HL-60 (cell line): Measurements from ENCODE around the gene MST1R.

Experiments
- DNase-seq, 2 experiments: peaks; one replicate each; pipeline ENCODE4 v3.0.0-alpha.2; 2010 to 2020; ENCODE audit warnings: low read depth in 1 of 2, low spot score in 1 of 2
- H3K27ac ChIP-seq: fragments of 250-450 bp; sonication (Bioruptor Pico); replicated peaks from 2 replicates; pipeline ENCODE4 v1.5.1; 2020; ENCODE audit warnings: mild to moderate bottlenecking, moderate library complexity
- H3K27me3 ChIP-seq: fragments of 250-450 bp; sonication (Bioruptor Pico); 2 replicates; pipeline ENCODE4 v1.5.1; 2021; ENCODE audit warnings: mild to moderate bottlenecking, moderate library complexity; ENCODE audit not compliant: insufficient read depth, poor library complexity, severe bottlenecking
- H3K4me3 ChIP-seq: replicated peaks from 2 replicates; pipeline ENCODE4 v1.5.1; 2011; ENCODE audit warnings: mild to moderate bottlenecking, control low read depth, low read length; ENCODE audit not compliant: insufficient read depth
- CTCF ChIP-seq: IDR thresholded peaks from one replicate; pipeline ENCODE4 v1.5.1; 2011; ENCODE audit warnings: low read length, control low read depth, inconsistent platforms; ENCODE audit not compliant: insufficient read depth
- GABPA ChIP-seq: IDR thresholded peaks from 2 replicates; pipeline ENCODE4 v1.6.1; 2012; ENCODE audit warnings: low read depth
- POLR2AphosphoS5 ChIP-seq: IDR thresholded peaks from 2 replicates; pipeline ENCODE4 v1.6.1; 2012; ENCODE audit warnings: low read depth
- REST ChIP-seq: IDR thresholded peaks from 2 replicates; pipeline ENCODE4 v1.6.1; 2012; ENCODE audit warnings: low read depth; ENCODE audit not compliant: insufficient replicate concordance
- SPI1 ChIP-seq: IDR thresholded peaks from 2 replicates; pipeline ENCODE4 v1.6.1; 2012; ENCODE audit warnings: low read depth, mild to moderate bottlenecking, borderline replicate concordance

Gene MST1R

GRCh38 chr3:49876567-49876966 lies 27.1 kb downstream of the MST1R start:
- TF ChIP-seq SPI1, result no peak
- TF ChIP-seq POLR2AphosphoS5, result no peak
- no peak for TF ChIP-seq REST
- no peak for TF ChIP-seq GABPA
- TF ChIP-seq CTCF, result no peak
- no peaks in the 10 kb centered on the region for H3K27me3 ChIP-seq
- no peak for DNase-seq
- no peak overlapping the region for H3K4me3 ChIP-seq
- H3K27ac ChIP-seq, result no peak overlapping the region

GRCh38 chr3:49873623-49874022 lies 30.1 kb downstream of the MST1R start:
- DNase-seq, result no peak
- H3K27me3 ChIP-seq, result peaks cover 11% of the 10 kb centered on the region
- TF ChIP-seq GABPA (no peak), REST (no peak), CTCF (no peak), SPI1 (no peak), POLR2AphosphoS5 (no peak)
- no peak overlapping the region for H3K27ac ChIP-seq
- no peak overlapping the region for H3K4me3 ChIP-seq

GRCh38 chr3:49872801-49873281 lies 30.8 kb downstream of the MST1R start:
- peaks cover 13% of the 10 kb centered on the region for H3K27me3 ChIP-seq
- H3K4me3 ChIP-seq, result no peak overlapping the region
- no peak overlapping the region for H3K27ac ChIP-seq
- DNase-seq, result peak; percentile 27 to 28
- no peak for TF ChIP-seq GABPA

GRCh38 chr3:49871531-49872153 lies 32.0 kb downstream of the MST1R start:
- TF ChIP-seq CTCF (no peak), REST (no peak), GABPA (no peak), POLR2AphosphoS5 (no peak), SPI1 (no peak)
- Histone ChIP-seq H3K27ac (no peak overlapping the region), H3K4me3 (no peak overlapping the region), H3K27me3 (peaks cover 13% of the 10 kb centered on the region)
- no peak for DNase-seq
